Endothelial cell of umbilical vein (primary cell): Measurements from ENCODE around the gene SLC23A1. TPM values are rescaled to one million over a fixed set of nuclear protein-coding genes. Genes with fewer than 3 reads are reported as not detected.

Source experiments
- BruUV-seq: library from RNA; stranded (reverse); fragments of 400-500 nt; replicated peaks from 2 replicates; lab custom pipeline; 2021; lab: Mats Ljungman, UMichigan
- CTCF ChIA-PET: fragments of 300-600, 350-600 bp; sonication (Branson Sonifier 250); formaldehyde crosslinking; loops from one replicate; lab custom pipeline; 2021; ENCODE audit warnings: antibody characterized with exemption, inconsistent platforms; lab: Charles Lee
- POLR2A ChIA-PET: fragments of 300-600, 350-600 bp; sonication (Branson Sonifier 250); formaldehyde crosslinking; loops from one replicate; lab custom pipeline; 2021; ENCODE audit warnings: antibody characterized with exemption, inconsistent platforms; lab: Charles Lee
- DNase-seq: peaks from one replicate; pipeline ENCODE4 v3.0.0-alpha.2; 2011; ENCODE audit warnings: low read depth, low spot score
- FAIRE-seq: peaks from 2 replicates; lab custom pipeline; 2011; peaks lifted over from hg19 to GRCh38; lab: Jason Lieb, UNC
- H2AFZ ChIP-seq: 2 replicates; pipeline ENCODE4 v1.6.0; 2012; ENCODE audit warnings: low read depth, low read length, control low read depth, inconsistent platforms
- H3K27ac ChIP-seq: 2 replicates; pipeline ENCODE4 v1.5.1; 2011; ENCODE audit warnings: low read depth, mild to moderate bottlenecking, control low read depth, low read length, moderate library complexity; ENCODE audit not compliant: insufficient read depth
- H3K27me3 ChIP-seq, 2 experiments: 2 replicates each; pipeline versions ENCODE4 v1.6.0 to v1.6.1; 2011; ENCODE audit warnings: low read length in 2 of 2, mixed read lengths in 1 of 2; ENCODE audit not compliant: control insufficient read depth in 2 of 2, insufficient read depth in 2 of 2
- H3K36me3 ChIP-seq, 2 experiments: 2 replicates in 1 of 2; 3 replicates in 1 of 2; pipeline ENCODE4 v1.5.1; 2011; ENCODE audit warnings: low read length in 2 of 2, mild to moderate bottlenecking in 1 of 2, moderate library complexity in 1 of 2; ENCODE audit not compliant: control insufficient read depth in 2 of 2, insufficient read depth in 2 of 2; ENCODE audit errors: extremely low read depth in 1 of 2
- H3K4me1 ChIP-seq: 3 replicates; pipeline ENCODE4 v1.5.1; 2011; ENCODE audit warnings: mild to moderate bottlenecking, low read length; ENCODE audit not compliant: control insufficient read depth, insufficient read depth; ENCODE audit errors: extremely low read depth
- H3K4me2 ChIP-seq: 2 replicates; pipeline ENCODE4 v1.6.1; 2011; ENCODE audit warnings: low read length, control low read depth, mixed read lengths; ENCODE audit not compliant: insufficient read depth
- H3K4me3 ChIP-seq, 3 experiments: fragments of 200-600 bp in 1 of 3; sonication (generic), shearing (Covaris generic) in 1 of 3; replicated peaks in 1 of 3; 2 replicates each; pipeline ENCODE4 v1.5.1; 2011 to 2016; ENCODE audit warnings: control low read depth in 3 of 3, low read length in 3 of 3, mild to moderate bottlenecking in 2 of 3, inconsistent platforms in 1 of 3, low read depth in 1 of 3, moderate library complexity in 1 of 3; ENCODE audit not compliant: insufficient read depth in 1 of 3
- H3K79me2 ChIP-seq: 2 replicates; pipeline ENCODE4 v1.6.0; 2012; ENCODE audit warnings: low read length, inconsistent platforms; ENCODE audit not compliant: control insufficient read depth, insufficient read depth
- H3K9ac ChIP-seq: replicated peaks from 2 replicates; pipeline ENCODE3; 2011; ENCODE audit warnings: low read length, control low read depth; ENCODE audit not compliant: insufficient read depth; ENCODE audit errors: extremely low read depth
- H3K9me1 ChIP-seq: replicated peaks from 3 replicates; pipeline ENCODE4 v1.6.0; 2011; ENCODE audit warnings: mild to moderate bottlenecking, low read length; ENCODE audit not compliant: control insufficient read depth, insufficient read depth; ENCODE audit errors: extremely low read depth
- H3K9me3 ChIP-seq: replicated peaks from 2 replicates; pipeline ENCODE4 v1.5.1; 2012; ENCODE audit warnings: low read length, inconsistent platforms; ENCODE audit not compliant: control insufficient read depth, insufficient read depth
- H4K20me1 ChIP-seq: replicated peaks from 2 replicates; pipeline ENCODE3; 2011; ENCODE audit warnings: mild to moderate bottlenecking, low read length; ENCODE audit not compliant: control insufficient read depth, insufficient read depth; ENCODE audit errors: extremely low read depth
- CTCF ChIP-seq, 2 donors: IDR thresholded peaks; 1 replicate in 1 of 2; 2 replicates in 1 of 2; pipeline ENCODE4 v1.5.1; 2011; ENCODE audit warnings: low read length in 2 of 2, mild to moderate bottlenecking in 2 of 2, moderate library complexity in 2 of 2, control low read depth in 1 of 2, inconsistent platforms in 1 of 2, low read depth in 1 of 2; ENCODE audit not compliant: insufficient read depth in 1 of 2; ENCODE audit errors: extremely low read depth in 1 of 2
- EZH2 ChIP-seq: IDR thresholded peaks from 2 replicates; pipeline ENCODE4 v1.6.1; 2012; ENCODE audit warnings: borderline replicate concordance, low read depth, mild to moderate bottlenecking, moderate library complexity, low read length, inconsistent platforms; ENCODE audit not compliant: severe bottlenecking
- FOS ChIP-seq: IDR thresholded peaks from 2 replicates; pipeline ENCODE4 v1.6.1; 2011; ENCODE audit warnings: mild to moderate bottlenecking, low read length, moderate library complexity, borderline replicate concordance; ENCODE audit not compliant: insufficient read depth
- GATA2 ChIP-seq: IDR thresholded peaks from 2 replicates; pipeline ENCODE4 v1.7.0; 2011; ENCODE audit warnings: low read depth, mild to moderate bottlenecking, moderate library complexity, mixed read lengths, low read length; ENCODE audit not compliant: insufficient read length, insufficient read depth
- JUN ChIP-seq: IDR thresholded peaks from 2 replicates; pipeline ENCODE4 v1.6.1; 2011; ENCODE audit warnings: borderline replicate concordance, low read depth; ENCODE audit not compliant: insufficient read length, insufficient read depth
- MAX ChIP-seq: IDR thresholded peaks from 2 replicates; pipeline ENCODE4 v1.6.1; 2011; ENCODE audit not compliant: insufficient read depth, insufficient read length
- MYC ChIP-seq: IDR thresholded peaks from one replicate; pipeline ENCODE4 v1.6.1; 2011; ENCODE audit warnings: mild to moderate bottlenecking, low read depth, low read length
- POLR2A ChIP-seq: IDR thresholded peaks from 2 replicates; pipeline ENCODE4 v1.6.1; 2012; ENCODE audit warnings: low read depth, mild to moderate bottlenecking, control low read depth, low read length
- POLR2AphosphoS5 ChIP-seq: IDR thresholded peaks from 2 replicates; pipeline ENCODE4 v1.6.1; 2012; ENCODE audit warnings: low read depth, mild to moderate bottlenecking, control low read depth, low read length, moderate library complexity; ENCODE audit not compliant: insufficient read depth
- dilution Hi-C: fragments of 300-500 bp; cut with MboI; formaldehyde crosslinking; loops from one replicate; pipeline ENCODE4 v1.15.0; 2019; ENCODE audit warnings: low sequenced_read_pairs; ENCODE audit not compliant: extremely low pct_ligation_motif_present
- intact Hi-C: fragments of 100-400 bp; cut with micrococcal nuclease; formaldehyde crosslinking; loops from one replicate; pipeline ENCODE4 v1.10.0; 2022
- polyA plus RNA-seq, 4 experiments: library from polyadenylated mRNA; depleted of rRNA in 3 of 4; stranded (reverse) in 3 of 4; unstranded in 1 of 4; fragments of >200 nt; gene quantifications; 2 replicates each; pipeline versions ENCODE4 v1.2.1 to v1.2.3, GENCODE V29; 2011 to 2012; ENCODE audit warnings: missing spikeins in 1 of 4
- total RNA-seq: library from RNA; stranded (reverse); gene quantifications from 2 replicates; pipeline ENCODE4 v1.2.3, GENCODE V29; 2021

The SLC23A1 gene
- total and polyA plus RNA-seq, 2 donors (not counting 3 experiments of a cell fraction or from before 2014, with no cell fraction given) = not detected

GRCh38 chr5:139341187-139341688 is 41.9 kb downstream of the SLC23A1 start:
- Histone ChIP-seq H3K9ac (peak overlapping the region; percentile 22), H3K9me3 (no peaks in the 10 kb centered on the region), H3K4me1 (peaks cover 7% of the 10 kb centered on the region), H3K27me3 (no peaks in the 10 kb centered on the region), H2AFZ (peak overlapping the region; percentile 52), H4K20me1 (no peaks in the 10 kb centered on the region), H3K79me2 (peaks cover 38% of the 10 kb centered on the region), H3K4me3 (peak overlapping the region; percentile 5 to 98 (median 57)), H3K27ac (no peak overlapping the region), H3K4me2 (peak overlapping the region; percentile 88), H3K9me1 (no peaks in the 10 kb centered on the region), H3K36me3 (no peaks in the 10 kb centered on the region)
- no peak for FAIRE-seq
- CTCF ChIA-PET = interaction anchor here (0.7 to 2.0 kb wide), 7 partner anchors 9 to 762 kb away, joined by 3 to 12 read pairs (median 4); partner anchors contain the start of gene MATR3
- no peak for TF ChIP-seq JUN
- TF ChIP-seq CTCF (IDR thresholded peaks at IDR 0.05; ENCODE audit: extremely low read depth in 1 of 2, insufficient read depth in 1 of 2, low read depth in 1 of 2, low read length in 2 of 2) = no peak
- no peak for TF ChIP-seq POLR2AphosphoS5
- TF ChIP-seq MYC = no peak
- no peak for TF ChIP-seq FOS
- no peak for TF ChIP-seq MAX
- no peak for TF ChIP-seq EZH2
- TF ChIP-seq GATA2 = no peak
- TF ChIP-seq POLR2A = no peak
- intact Hi-C loops (no loop called here), dilution Hi-C loops (no loop called here)
- DNase-seq = no peak
- POLR2A ChIA-PET = interaction anchor here (1.1 to 2.6 kb wide), 3 partner anchors 10 to 48 kb away, joined by 4 to 17 read pairs (median 4); partner anchors contain the start of gene MATR3
- BruUV-seq = no TSS peak
